Effector CD8-positive, alpha-beta T cell (primary cell): ENCODE measurements around the gene TRPC1.

Source experiments
- DNase-seq: peaks from one replicate; lab custom pipeline; 2025; lab: John Stamatoyannopoulos, UW

TRPC1 gene

DNA sequence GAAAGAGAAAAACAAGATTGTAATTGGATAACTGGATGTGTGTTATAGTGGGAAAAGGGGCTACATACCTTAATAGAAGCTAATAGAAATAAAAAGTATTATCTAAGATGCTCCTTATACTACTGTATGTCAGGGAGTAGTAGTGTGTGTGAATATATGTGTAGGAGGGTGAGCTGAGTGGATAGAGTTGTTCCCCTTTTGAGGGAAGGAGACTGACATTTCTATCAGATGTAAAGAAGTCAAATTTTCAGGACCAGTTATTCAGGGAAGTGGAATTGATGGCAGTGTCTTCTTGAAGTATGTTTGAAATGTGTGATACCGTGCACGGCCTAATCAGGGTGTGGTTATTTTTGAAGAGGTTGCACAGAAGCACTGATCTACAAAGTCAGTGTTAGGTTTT, 116.0 kb downstream of the TRPC1 start:
- no peak for DNase-seq

DNA sequence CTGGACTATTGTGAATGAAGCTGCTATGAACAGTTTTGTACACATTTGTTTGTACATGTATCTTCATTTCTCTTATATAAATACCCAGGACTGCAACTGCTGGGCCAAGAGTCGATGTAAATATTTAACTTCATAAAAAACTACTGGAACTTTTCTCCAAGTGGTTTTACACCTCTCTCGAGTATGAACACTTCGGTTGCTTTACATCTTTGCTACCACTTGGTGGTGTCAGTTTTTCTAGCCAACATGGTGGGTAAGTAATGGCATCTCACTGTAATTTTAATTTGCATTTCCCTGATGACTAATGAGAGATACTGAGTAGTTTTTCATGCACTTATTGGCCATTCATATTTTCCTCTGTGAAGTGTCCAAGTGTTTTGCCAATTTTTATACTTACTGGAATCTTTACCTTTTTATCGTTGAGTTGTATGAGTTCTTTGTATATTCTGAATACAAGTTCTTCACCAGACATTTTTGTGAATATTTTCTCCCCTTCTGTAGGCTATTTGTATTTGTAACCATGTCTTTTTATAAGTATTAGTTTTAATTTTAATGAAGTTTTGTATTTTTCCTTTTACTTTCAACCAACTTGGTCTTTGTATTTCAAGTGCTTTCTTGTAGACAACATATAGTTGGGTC, 120.6 kb downstream of the TRPC1 start:
- DNase-seq, result no peak

DNA sequence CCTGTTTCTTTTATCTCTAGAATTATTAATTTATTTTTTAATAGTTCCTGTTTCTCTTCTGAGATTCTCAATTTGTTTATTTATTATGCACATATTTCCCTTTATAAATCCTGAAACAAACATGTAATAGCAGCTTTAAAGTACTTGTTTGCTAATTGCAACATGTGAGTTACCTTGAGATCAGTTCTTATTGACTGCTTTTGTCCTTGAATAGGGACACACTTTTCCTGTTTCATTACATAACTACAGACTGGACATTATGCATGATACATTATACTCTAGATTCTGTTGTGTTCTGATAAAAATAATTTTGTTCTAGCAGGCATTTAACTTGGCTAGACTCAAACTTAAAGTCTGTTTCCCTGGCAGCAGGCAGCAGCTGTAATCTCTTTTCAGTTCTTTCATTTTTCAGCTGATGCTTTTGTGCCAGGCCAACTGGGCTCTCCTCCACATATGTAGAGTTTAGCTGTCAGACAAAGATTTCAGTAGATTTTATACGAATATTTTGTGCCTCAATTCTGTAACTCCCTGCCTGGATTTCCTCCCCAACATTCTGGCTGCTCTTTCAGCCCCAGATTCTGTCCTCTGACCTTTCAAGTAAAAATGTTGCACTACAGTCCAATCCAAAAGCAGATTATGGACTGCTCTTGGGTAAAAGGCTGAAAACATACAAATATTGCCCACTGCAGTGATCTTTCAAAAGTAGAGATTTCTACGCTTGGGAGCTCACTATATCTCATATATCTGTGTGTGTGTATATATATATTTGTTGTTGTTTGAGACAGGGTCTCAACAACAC, 123.1 kb downstream of the TRPC1 start:
- DNase-seq, result no peak

DNA sequence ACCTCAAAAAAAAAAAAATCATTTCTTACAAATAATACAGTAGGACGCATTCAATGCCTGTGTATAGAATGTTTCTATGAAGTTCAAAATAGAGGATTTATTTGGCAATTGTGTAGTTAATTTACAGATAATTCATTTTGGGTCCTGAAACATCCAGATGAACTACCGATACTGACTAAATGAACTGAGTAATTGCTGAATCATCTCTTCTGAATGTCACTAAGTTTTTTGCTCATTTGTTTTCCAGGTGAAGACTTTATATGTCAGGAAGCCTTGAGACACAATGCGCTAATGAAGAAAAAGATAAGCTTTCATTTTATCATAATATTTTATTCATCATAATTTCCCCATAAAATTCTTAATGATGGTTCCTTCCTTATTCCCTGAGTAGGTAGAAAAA, 125.3 kb downstream of the TRPC1 start:
- no peak for DNase-seq

DNA sequence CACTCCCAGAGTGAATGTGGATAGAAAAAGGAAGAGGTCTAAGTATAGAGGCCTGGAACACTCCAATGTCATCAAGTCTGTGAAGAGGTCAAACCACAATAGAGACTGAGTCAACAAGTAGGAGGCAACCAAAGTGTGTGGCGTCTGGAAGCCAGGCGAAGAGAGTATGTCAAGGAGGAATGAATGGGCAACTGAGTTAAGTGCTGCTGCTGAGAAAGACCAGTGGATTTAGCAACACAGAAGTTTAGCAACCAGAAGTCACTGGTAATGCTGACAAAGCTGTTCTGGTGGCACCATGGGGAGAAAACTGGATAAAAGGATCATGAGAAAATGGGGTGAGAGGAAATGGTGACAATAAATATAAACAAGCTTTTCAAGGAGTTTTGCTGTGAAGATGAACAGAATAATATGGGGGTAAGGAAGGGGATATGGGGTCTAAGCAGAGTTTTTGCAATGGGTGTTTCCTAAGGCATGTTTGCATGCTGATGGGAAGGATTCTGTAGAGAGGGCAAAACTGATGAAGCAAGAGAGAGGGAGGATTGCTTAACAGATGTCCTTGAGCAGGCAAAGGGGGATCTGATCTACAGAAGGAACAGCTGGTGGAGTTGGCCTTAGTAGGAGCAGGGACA, 126.7 kb downstream of the TRPC1 start:
- DNase-seq, result no peak

DNA sequence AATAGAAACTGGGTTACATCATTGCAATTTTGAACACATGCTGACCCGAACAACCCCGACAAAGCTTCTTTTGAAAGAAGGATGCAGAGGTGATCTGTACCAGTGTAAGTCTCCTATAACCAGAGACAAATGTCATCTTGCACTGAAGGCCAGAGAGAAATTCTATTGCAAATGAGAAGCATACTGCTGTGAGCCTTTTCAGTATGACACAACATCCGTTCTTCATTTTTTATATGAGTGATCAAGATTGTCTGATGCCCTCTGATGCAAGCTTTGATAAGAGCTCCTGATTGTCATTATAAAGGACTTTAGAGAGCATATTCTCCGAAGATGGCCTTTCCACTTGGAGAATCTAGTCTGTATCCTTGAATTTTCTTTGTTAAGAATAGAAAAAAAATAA, 128.2 kb downstream of the TRPC1 start:
- DNase-seq, result no peak

DNA sequence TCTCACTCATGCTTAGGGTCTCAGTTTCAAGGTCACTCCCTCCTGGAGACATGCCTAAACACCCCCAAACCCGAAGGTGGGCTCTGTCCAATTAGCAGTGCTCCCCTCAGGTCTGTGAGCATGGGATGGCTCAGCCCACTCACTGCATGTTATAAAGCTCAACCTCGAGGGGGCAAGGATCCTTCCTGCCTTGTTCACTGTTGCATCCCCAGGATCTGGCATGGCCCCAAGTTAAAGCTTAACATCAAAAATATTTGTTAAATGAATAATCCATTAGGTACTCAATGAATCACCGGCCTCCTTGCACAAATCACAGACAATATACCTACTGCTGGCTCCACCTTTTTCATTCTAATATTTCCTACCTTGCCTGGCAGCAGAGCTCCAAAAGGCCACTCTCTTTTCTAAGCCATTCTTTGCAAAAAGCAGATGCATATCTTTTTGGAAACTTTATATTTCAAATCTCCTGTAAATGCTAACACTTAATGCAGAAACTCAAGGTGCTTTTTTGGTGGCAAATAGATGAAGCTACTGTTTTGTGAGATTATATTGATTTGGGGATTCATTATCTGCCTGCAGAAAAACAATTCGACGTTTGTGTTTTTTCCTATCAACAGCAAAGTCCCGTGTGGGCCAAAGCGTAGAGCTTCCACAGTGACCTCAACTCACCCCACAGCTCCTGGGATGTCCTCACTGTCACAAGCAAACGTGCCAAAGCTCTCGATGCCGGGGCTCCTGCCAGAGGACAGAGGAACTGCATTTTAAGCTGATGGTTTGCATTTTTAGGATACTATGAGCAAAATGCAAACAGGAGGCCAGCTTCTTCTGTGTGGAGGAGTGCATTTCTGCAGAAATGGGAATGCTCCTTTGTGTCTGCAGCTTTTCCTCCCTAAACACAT, 129.7 kb downstream of the TRPC1 start:
- no peak for DNase-seq

DNA sequence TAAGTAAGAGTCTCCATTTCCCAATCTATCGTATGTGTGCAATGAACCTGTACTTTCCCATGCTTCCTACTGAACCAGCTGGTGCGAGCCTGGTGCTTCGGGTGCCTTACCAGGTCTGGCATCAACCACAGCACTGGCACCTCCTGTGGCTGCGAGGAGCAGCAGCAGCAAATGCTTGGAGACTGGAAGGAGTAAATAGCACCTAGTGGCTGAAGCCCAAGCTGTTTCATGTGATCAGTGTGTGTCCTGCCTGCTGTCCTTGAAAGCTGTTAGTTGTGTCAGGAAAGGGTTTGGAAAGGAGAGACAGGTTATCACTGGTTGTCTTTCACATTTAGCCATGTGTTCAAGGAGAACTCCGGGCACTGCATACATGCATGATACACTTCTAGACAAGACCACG, 133.2 kb downstream of the TRPC1 start:
- DNase-seq, result no peak
